GM10847 (cell line): ENCODE data around the gene TUBG1.
A peak's percentile ranks its signal among the peaks of the same experiment; 100 is the strongest.

ENCODE experiments used
- POLR2A ChIP-seq: IDR thresholded peaks from 2 replicates; pipeline ENCODE4 v1.6.1; 2011; ENCODE audit not compliant: insufficient read length; ENCODE audit errors: extremely low read depth

Gene TUBG1

GRCh38 chr17:42651392-42651791, 41.9 kb downstream of the TUBG1 start:
- TF ChIP-seq POLR2A, result no peak

DNA sequence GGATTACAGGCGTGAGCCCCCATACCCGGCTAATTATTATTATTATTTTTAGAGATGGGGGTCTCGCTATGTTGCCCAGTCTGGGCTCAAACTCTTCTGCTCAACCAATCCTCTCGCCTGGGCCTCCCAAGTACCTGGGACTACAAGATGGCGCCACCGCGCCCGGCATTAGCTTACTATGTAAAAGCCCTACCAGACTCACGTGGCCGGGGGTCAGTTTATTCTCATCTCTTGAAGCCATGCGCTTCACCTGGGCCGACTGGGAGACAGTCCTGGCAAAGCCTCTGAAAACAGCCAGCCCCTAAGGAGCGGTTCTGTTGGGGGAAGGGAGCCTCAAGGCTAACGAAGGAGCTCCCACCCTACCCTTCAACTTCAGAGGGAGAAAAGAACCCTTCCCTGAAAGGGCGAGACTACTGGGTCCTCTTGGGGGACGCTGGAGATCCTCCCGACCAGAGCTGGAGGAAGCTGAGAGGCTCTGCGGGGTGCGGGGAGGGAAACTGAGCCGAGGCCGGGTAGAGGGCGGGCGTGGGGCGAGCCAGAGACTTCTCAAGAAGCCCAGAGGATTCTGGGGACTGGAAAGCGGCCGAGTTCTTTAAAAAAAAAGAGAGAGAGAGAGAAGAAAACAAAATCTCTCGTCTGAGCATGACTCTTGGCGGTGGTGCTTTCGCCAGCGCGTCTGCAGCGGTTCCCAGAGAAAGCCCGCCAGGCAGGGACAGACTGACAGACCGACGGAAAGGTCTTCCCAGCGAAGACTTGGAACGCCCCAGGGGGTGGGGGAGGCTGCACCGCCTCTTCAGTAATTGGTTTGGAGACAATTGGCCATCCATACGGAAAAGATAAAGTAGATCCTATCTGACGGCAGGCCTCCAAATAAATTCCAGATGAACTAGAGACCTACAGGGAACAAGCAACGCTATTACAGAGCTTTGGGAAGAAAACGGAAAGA, 44.0 kb downstream of the TUBG1 start:
- TF ChIP-seq POLR2A, result no peak

DNA sequence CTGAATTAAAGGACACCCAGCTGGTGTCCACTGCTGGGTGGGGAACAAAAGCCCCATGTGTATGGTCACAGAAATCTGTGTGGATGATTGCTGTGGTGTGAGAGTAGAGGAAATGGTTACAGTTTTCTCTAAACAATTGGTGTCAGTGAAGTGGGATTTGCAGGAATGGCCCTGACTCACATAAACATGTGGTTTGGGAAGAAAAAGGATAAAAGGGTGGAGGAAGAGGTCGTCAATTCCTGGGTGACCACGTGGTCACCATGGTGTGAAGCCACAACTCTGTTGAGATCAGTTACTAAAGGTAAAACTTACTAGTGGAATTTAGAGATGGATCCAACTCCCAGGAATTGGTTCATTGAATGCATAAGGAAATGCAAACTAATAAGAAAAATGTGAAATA, 46.0 kb downstream of the TUBG1 start:
- no peak for TF ChIP-seq POLR2A

DNA sequence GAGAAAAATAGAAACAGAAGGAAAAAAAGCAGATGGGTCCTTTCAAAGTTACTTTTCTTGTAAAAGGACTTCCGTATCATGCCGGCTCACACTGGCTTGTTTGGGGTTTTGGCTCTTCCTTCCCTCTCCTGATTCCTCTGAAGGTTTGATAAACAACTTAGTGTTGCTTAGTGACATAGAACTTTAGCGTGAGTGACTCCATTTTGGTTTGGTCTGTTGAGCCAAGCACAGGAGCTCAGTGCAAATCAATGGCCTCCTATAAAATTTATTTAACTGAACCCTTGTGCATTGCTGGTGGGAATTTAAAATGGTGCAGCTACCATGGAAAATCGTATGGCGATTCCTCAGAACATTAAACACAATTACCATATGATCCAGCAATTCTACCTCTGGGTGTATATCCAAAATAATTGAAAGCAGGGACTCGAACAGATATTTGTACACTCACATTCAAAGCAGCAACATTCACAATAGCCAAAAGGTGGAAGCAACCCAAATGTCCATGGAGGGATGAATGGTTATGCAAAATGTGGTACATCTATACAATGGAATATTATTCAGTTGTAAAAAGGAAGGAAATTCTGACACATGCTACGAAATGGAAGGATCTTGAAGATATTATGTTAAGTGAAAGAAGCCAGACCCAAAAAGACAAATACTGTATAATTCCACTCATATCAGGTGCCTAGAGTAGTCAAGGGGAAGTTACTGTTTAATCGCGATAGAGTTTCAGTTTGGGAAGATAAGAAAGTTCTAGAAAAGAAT, 48.5 kb downstream of the TUBG1 start:
- TF ChIP-seq POLR2A, result no peak

GRCh38 chr17:42659079-42659931, 49.8 kb downstream of the TUBG1 start, which contains the start of gene TUBG2:
TSS of gene TUBG2 (plus strand) at chr17:42659284. CDS start at chr17:42659504, 220 bp downstream.
- TF ChIP-seq POLR2A, result peak; percentile 24

GRCh38 chr17:42660692-42661345, 51.3 kb downstream of the TUBG1 start:
- TF ChIP-seq POLR2A, result no peak
